Natural killer cell treated with Interleukin-12 subunit alpha and Interleukin-12 subunit beta and Interleukin-15 and Interleukin-18, amount 100 ng/mL, for 72 hours (primary cell): ENCODE data around the gene CENATAC. TPM values are rescaled to one million over a fixed set of nuclear protein-coding genes. Genes with fewer than 3 reads are reported as not detected.
"Not testable (repeated sequence)": the region's sequence is repeated elsewhere in the genome, so short reads cannot be mapped to it uniquely, and the experiment has no call there.

Source experiments
- ATAC-seq, 2 donors: fragments of 150-1000 bp; cut with Tn5 transposase in 1 of 2; sonication (Bioruptor Pico), chemical (Tn5 transposase) in 1 of 2; 2 replicates each; pipeline ENCODE4 v1.10.0; 2021
- DNase-seq: peaks from one replicate; pipeline ENCODE4 v3.0.0; 2022; ENCODE audit warnings: low spot score
- H3K27ac Mint-ChIP-seq, 2 donors: 1 replicate in 1 of 2; 2 replicates in 1 of 2; pipeline ENCODE4 v1.8.0; 2022; ENCODE audit warnings: mixed read lengths in 2 of 2, mild to moderate bottlenecking in 1 of 2, moderate library complexity in 1 of 2
- H3K27me3 Mint-ChIP-seq, 2 donors: 1 replicate in 1 of 2; 2 replicates in 1 of 2; pipeline ENCODE4 v1.8.0; 2022; ENCODE audit warnings: mixed read lengths in 2 of 2
- H3K36me3 Mint-ChIP-seq: one replicate; pipeline ENCODE4 v1.8.0; 2022; ENCODE audit warnings: mixed read lengths
- H3K4me1 Mint-ChIP-seq, 2 donors: 1 replicate in 1 of 2; 2 replicates in 1 of 2; pipeline ENCODE4 v1.8.0; 2022; ENCODE audit warnings: low read depth in 2 of 2, mixed read lengths in 2 of 2, mild to moderate bottlenecking in 1 of 2
- H3K4me3 Mint-ChIP-seq: one replicate; pipeline ENCODE4 v1.8.0; 2022; ENCODE audit warnings: mixed read lengths
- H3K9me3 Mint-ChIP-seq: 2 replicates; pipeline ENCODE4 v1.8.0; 2022; ENCODE audit warnings: mixed read lengths
- total RNA-seq, 2 donors: library from RNA; stranded (reverse); gene quantifications; one replicate each; pipeline ENCODE4 v1.2.3, GENCODE V29; 2022

CENATAC gene, protein sequence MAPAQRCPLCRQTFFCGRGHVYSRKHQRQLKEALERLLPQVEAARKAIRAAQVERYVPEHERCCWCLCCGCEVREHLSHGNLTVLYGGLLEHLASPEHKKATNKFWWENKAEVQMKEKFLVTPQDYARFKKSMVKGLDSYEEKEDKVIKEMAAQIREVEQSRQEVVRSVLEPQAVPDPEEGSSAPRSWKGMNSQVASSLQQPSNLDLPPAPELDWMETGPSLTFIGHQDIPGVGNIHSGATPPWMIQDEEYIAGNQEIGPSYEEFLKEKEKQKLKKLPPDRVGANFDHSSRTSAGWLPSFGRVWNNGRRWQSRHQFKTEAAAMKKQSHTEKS
- 10 to 100 TPM; 53.4 to 97.8 TPM for total RNA-seq

DNA sequence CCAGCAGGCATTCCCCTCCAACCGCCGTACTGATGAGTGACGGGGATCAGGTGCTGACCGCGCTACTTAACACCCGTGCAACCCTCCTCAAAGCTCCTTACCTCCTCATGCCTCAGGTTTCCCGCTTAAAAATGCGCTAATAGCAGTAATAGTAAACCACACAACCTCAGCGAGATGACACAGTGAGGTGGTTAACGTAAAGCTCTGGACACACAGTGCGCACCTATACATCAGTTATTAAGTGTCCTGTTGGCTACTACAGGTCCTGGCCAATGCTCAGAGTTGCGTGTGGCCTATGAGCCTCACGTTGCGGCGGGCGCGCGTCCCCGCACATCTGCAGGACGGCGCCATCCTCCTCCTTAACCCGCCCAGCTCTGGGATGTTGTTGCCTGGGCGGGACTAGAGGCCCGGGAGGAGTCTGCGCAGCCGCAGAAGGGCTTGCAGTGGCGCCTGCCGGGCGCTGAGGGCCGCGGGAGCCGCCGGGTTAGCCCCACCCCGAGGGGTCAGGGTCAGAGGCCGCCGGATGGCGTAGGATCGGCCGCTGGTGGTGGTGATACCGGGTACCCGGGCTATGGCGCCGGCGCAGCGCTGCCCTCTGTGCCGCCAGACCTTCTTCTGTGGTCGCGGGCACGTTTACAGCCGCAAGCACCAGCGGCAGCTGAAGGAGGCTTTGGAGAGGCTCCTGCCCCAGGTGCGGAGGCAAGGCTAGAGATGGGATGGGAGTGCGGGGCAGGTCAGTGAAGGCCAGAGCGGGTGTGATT, at the start of gene CENATAC:
Gene CENATAC, plus strand, starts transcription at position 512 of the 761 bp plus-strand sequence. Its CDS starts 60 bp downstream, at position 572.
- peak within 1 kb of the TSS; percentile 99 for H3K4me3 Mint-ChIP-seq
- H3K36me3 Mint-ChIP-seq, result peaks cover 6% of the 10 kb centered on the region
- H3K4me1 Mint-ChIP-seq, result peaks cover 26 to 35% of the 10 kb centered on the region in 2 donors
- H3K9me3 Mint-ChIP-seq, result no peaks in the 10 kb centered on the region
- peak within 1 kb of the TSS; percentile 84 to 96 for H3K27ac Mint-ChIP-seq
- no peaks in the 10 kb centered on the region for H3K27me3 Mint-ChIP-seq
- DNase-seq, result peak; percentile 97
- peak; percentile 98 to 99 for ATAC-seq

DNA sequence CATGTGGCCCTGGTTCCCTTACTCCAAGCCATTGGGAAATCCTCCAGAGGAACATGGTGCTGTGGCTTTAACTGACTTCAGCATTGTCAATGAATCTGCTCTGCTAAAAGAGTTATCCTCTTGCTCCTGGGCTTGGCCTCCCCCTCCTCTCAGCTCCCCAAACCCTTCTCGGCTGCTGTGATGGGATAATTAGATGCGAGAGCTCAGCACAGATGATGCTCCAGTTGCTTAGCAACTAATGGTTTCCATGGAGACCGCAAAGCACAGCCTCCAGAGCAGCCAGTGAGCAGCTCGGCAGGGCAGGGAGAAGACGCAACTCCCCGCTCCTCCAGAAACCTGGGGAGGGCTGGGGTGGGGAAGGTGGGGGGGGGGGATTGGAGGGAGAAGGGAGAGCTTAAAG, 44.7 kb upstream of the CENATAC start:
- H3K9me3 Mint-ChIP-seq, result no peaks in the 10 kb centered on the region
- no peak overlapping the region for H3K27ac Mint-ChIP-seq
- ATAC-seq (no peak), DNase-seq (no peak)
- peaks cover 2 to 19% of the 10 kb centered on the region in 2 donors for H3K27me3 Mint-ChIP-seq
- no peak overlapping the region for H3K4me3 Mint-ChIP-seq
- no peaks in the 10 kb centered on the region for H3K4me1 Mint-ChIP-seq
- H3K36me3 Mint-ChIP-seq, result no peaks in the 10 kb centered on the region

DNA sequence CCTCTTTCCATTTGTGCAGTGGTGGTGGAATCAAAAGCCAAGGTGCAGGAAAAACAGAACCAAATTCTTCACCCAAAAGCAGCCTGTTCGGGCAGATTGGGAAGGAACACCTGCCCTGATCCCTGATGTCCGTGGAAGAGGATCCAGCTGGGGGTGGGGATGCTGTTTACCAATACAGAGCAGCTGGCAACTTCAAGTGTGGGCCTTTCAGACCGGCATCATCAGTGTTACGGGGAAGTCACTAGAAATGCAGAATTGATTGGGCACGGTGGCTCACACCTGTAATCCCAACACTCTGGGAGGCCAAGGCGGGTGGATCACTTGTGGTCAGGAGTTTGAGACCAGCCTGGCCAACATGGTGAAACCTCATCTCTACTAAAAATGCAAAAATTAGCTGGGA, 44.0 kb upstream of the CENATAC start:
- DNase-seq, H3K36me3 Mint-ChIP-seq, H3K9me3 Mint-ChIP-seq, H3K4me3 Mint-ChIP-seq, H3K4me1 Mint-ChIP-seq, H3K27ac Mint-ChIP-seq, ATAC-seq: not testable (repeated sequence)
- H3K27me3 Mint-ChIP-seq, result peaks cover 0 to 20% of the 10 kb centered on the region in 2 donors

DNA sequence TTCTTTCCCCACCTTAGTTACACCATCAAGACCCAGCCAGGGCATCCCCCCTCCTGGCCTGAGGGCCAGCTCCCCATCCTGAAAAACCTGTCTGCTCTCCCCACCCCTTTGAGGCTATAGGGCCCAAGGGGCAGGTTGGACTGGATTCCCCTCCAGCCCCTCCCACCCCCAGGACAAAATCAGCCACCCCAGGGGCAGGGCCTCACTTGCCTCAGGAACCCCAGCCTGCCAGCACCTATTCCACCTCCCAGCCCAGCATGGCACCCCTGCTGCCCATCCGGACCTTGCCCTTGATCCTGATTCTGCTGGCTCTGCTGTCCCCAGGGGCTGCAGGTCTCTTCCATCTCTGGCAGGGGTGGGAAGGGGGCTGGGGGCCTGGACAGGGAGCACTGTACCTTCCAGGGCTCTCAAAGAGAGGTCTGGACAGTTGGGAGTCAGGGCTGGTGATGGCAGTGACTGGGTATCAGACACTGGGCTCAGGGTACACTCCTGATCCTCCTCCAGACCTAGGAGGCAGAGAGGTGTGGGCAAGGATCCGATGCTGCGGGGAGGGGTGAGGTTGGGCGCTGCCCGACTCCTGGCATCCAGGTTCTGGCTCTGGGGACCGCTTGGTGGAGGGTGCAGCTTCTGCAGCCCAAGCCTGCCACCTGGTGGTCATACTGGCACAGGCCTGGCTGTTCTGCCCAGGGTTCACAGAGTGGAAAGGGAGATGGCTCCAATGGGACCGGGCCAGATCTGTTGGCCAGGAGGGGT, 41.7 kb upstream of the CENATAC start, which contains the start of gene UPK2:
Gene UPK2, plus strand, starts transcription at position 205 of the 753 bp plus-strand sequence. Its CDS starts 53 bp downstream, at position 258.
- H3K4me1 Mint-ChIP-seq, result no peaks in the 10 kb centered on the region
- H3K27ac Mint-ChIP-seq, result no peak within 1 kb of the TSS
- ATAC-seq (peak; percentile 89 to 93), DNase-seq (peak; percentile 85)
- H3K36me3 Mint-ChIP-seq, result no peaks in the 10 kb centered on the region
- H3K9me3 Mint-ChIP-seq, result no peaks in the 10 kb centered on the region
- peaks cover 0 to 17% of the 10 kb centered on the region in 2 donors for H3K27me3 Mint-ChIP-seq
- no peak within 1 kb of the TSS for H3K4me3 Mint-ChIP-seq

DNA sequence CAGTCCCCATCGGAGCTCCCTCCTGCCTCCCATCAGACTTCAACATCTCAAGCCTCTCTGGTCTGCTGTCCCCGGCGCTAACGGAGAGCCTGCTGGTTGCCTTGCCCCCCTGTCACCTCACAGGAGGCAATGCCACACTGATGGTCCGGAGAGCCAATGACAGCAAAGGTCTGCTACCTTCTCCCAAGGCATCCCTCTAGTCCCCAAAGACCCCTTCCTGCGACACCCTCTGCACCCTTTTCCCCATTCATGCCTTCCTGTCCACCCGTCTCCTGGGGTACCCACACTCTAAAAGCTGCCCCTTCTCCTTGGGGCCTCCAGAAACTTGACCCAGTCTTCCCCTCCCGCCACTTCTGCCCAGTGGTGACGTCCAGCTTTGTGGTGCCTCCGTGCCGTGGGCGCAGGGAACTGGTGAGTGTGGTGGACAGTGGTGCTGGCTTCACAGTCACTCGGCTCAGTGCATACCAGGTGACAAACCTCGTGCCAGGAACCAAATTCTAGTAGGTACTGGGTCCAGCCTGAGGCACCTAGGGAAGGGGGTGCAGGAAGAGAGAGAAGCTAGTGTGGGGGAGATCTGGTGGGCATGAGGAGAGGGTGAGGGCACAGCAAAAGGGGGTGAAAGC, 41.0 kb upstream of the CENATAC start:
- H3K27me3 Mint-ChIP-seq, result peaks cover 0 to 14% of the 10 kb centered on the region in 2 donors
- no peak overlapping the region for H3K27ac Mint-ChIP-seq
- H3K9me3 Mint-ChIP-seq, result no peaks in the 10 kb centered on the region
- DNase-seq (no peak), ATAC-seq (no peak)
- no peaks in the 10 kb centered on the region for H3K4me1 Mint-ChIP-seq
- no peak overlapping the region for H3K4me3 Mint-ChIP-seq
- no peaks in the 10 kb centered on the region for H3K36me3 Mint-ChIP-seq

DNA sequence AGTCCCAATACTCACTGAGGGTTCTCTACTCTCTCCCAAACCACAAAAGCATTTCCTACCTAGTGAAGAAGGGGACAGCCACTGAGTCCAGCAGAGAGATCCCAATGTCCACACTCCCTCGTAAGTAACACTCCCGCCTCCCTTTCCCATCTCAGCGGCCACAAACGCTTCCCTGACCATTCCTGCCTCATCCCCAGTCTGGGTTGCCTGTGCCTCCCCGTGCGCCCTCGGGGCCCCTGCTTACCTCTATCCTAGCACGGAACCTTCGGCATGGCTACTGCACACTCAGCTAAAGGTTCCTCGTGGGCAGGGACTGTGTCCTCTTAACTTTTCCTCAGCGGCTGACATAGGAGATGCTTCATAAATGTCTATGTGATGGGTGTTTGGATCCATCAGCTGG, 40.4 kb upstream of the CENATAC start:
- Mint-ChIP-seq H3K9me3 (no peaks in the 10 kb centered on the region), H3K4me3 (no peak overlapping the region), H3K27me3 (peaks cover 0 to 14% of the 10 kb centered on the region in 2 donors), H3K27ac (no peak overlapping the region), H3K36me3 (no peaks in the 10 kb centered on the region), H3K4me1 (no peaks in the 10 kb centered on the region)
- ATAC-seq (no peak), DNase-seq (no peak)

DNA sequence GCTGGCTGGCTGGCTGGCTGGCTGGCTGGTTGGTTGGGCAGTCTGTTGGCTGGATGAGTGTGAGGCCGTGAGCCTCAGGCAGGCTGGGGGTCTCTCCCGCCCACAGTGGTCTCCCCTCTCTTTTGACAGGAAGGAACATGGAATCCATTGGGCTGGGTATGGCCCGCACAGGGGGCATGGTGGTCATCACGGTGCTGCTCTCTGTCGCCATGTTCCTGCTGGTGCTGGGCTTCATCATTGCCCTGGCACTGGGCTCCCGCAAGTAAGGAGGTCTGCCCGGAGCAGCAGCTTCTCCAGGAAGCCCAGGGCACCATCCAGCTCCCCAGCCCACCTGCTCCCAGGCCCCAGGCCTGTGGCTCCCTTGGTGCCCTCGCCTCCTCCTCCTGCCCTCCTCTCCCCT, 40.0 kb upstream of the CENATAC start:
- Mint-ChIP-seq H3K4me3 (no peak overlapping the region), H3K4me1 (no peaks in the 10 kb centered on the region), H3K27me3 (peaks cover 0 to 14% of the 10 kb centered on the region in 2 donors), H3K27ac (no peak overlapping the region), H3K36me3 (no peaks in the 10 kb centered on the region), H3K9me3 (no peaks in the 10 kb centered on the region)
- ATAC-seq, result no peak
- no peak for DNase-seq

DNA sequence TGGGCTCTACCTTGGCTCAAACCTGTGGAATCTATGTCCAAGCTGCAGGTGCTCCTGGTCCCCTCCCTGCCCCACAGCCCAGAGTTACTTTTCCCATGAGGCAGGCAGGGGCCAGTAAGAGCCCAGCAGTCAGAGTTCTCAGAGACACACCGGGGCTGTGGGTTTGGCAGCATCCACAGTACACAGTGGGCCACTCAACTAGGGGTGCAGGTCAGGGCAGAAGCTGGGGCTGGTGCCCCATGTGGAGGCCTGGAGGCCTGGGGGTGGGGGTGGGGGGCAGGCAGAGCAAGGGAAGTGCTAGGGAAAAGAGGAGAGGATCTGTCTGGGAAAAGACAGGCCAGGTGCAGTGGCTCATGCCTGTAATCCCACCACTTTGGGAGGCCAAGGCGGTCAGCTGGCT, 39.4 kb upstream of the CENATAC start:
- Mint-ChIP-seq H3K4me1 (no peaks in the 10 kb centered on the region), H3K4me3 (no peak overlapping the region), H3K27ac (no peak overlapping the region), H3K9me3 (no peaks in the 10 kb centered on the region), H3K36me3 (no peaks in the 10 kb centered on the region), H3K27me3 (peaks cover 0 to 14% of the 10 kb centered on the region in 2 donors)
- ATAC-seq (no peak), DNase-seq (no peak)

DNA sequence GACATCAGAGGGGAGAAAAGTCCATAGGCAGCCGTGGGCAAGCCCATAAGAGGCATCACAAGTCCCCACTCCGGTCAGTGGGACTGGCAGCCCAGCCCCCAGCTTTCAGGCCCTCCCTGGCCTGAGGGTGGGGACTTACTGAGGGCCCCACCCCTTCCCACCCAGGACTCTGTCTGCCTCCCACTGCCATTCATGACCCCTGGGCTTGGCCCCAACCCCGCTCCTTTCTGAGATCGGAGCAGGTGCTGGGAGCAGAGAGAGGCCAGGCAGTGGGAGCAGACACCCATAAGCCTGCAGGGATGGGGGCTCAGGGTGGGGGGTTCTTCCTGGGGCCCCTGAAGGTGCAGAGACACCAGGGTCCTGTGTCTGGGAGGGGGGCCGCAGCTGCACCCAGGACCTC, 36.7 kb upstream of the CENATAC start:
- Mint-ChIP-seq H3K36me3 (no peaks in the 10 kb centered on the region), H3K9me3 (no peaks in the 10 kb centered on the region), H3K27ac (no peak overlapping the region), H3K4me3 (no peak overlapping the region), H3K4me1 (no peaks in the 10 kb centered on the region), H3K27me3 (peaks cover 0 to 8% of the 10 kb centered on the region in 2 donors)
- DNase-seq, result no peak
- no peak for ATAC-seq

DNA sequence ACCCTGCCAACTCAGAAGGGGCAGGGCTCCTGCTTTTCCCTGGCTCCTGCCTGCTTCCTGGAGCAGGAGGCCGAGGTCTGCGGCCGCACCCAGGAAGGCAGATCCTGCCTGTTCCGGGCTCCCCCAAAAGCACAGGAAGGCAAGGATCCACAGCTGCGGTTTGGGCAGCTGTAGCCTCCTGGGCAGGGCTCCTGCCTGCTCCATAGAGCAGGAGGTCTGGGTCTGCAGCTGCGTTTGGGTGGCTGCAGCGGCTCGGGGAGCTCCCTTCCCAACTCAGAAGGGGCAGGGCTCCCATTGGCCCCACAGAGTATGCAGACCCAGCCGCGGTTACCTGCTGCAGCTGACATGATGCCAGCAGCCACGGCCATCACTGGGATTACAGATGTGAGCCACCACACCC, 36.3 kb upstream of the CENATAC start:
- Mint-ChIP-seq H3K4me3 (no peak overlapping the region), H3K27me3 (peaks cover 0 to 5% of the 10 kb centered on the region in 2 donors), H3K4me1 (no peaks in the 10 kb centered on the region), H3K27ac (no peak overlapping the region), H3K9me3 (no peaks in the 10 kb centered on the region), H3K36me3 (no peaks in the 10 kb centered on the region)
- ATAC-seq (no peak), DNase-seq (no peak)

DNA sequence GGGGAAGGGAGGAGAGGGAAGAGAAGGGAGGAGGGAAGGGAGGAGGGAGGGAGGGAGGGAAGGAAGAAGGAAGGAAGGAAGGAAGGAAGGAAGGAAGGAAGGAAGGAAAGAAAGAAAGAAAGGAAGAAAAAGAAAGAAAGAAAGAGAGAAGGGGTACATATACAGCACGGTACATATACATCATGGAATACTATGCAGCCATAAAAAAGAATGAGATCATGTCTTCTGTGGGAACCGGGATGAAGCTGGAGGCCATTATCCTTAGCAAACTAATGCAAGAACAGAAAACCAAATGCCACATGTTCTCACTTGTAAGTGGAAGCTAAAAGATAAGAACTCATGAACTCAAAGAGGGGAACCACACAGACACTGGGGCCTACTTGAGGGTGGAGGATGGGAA, 28.4 kb upstream of the CENATAC start:
- DNase-seq, ATAC-seq, H3K9me3 Mint-ChIP-seq, H3K4me1 Mint-ChIP-seq, H3K36me3 Mint-ChIP-seq, H3K4me3 Mint-ChIP-seq, H3K27ac Mint-ChIP-seq, H3K27me3 Mint-ChIP-seq: not testable (repeated sequence)

DNA sequence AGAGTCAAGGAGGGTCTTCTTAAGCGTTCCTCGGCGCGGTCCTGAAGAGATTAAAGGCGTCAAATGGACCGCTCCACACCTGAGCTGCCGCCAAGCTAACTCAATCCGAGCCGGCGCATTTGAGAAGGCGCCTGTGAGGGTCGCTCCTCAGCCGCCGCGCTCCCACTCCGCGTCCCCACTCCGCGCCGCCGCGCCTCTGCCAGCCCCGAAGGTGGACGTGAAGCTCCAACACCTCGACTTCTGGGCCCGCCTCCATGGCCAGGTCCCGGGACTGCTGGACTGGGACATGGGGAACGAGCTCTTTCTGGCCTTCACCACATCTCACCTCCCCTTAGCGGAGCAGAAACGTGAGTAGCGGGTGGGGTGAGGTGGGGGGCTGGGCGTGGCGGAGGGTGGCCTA, 26.3 kb upstream of the CENATAC start, which contains the start of gene FOXR1:
Gene FOXR1, plus strand, starts transcription at position 116 of the 400 bp plus-strand sequence. Its CDS starts 171 bp downstream, at position 287.
- no peaks in the 10 kb centered on the region for H3K9me3 Mint-ChIP-seq
- H3K4me1 Mint-ChIP-seq, result peaks cover 5 to 6% of the 10 kb centered on the region in 2 donors
- H3K27me3 Mint-ChIP-seq, result peaks cover 12 to 16% of the 10 kb centered on the region in 2 donors
- H3K27ac Mint-ChIP-seq, result no peak within 1 kb of the TSS
- DNase-seq (no peak), ATAC-seq (no peak)
- no peaks in the 10 kb centered on the region for H3K36me3 Mint-ChIP-seq
- H3K4me3 Mint-ChIP-seq, result no peak within 1 kb of the TSS

DNA sequence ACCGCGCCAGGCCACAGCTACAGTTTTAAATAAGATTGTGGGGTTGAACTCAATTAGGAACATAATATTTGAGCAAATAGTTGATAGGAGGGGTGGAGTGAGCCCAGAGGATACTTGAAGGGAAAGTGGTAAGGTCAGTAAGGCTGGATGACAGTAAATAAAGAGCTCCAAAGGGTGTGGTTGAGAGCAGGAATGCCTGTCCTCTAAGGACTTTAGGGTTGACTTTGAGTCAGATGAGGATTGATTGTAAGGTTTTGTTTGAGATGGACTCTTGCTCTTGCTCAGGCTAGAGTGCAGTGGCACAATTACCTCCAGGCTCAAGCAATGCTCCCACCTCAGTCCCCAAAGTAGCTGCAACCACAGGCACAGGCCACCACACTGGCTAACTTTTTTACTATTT, 24.0 kb upstream of the CENATAC start:
- H3K27ac Mint-ChIP-seq, result no peak overlapping the region
- no peak overlapping the region for H3K4me3 Mint-ChIP-seq
- ATAC-seq, result no peak
- peaks cover 5 to 6% of the 10 kb centered on the region in 2 donors for H3K4me1 Mint-ChIP-seq
- DNase-seq, result no peak
- peaks cover 15 to 16% of the 10 kb centered on the region in 2 donors for H3K27me3 Mint-ChIP-seq
- H3K9me3 Mint-ChIP-seq, result no peaks in the 10 kb centered on the region
- no peaks in the 10 kb centered on the region for H3K36me3 Mint-ChIP-seq
